GM21528 (cell line): Measurements from ENCODE around the gene SMAP1.

Experiments used
- ATAC-seq: cut with Tn5 transposase; IDR thresholded peaks from one replicate; pipeline ENCODE4 v1.9.1; 2021; ENCODE audit warnings: mild to moderate bottlenecking, moderate library complexity; ENCODE audit not compliant: unreplicated experiment, low FRiP score

The SMAP1 gene

DNA sequence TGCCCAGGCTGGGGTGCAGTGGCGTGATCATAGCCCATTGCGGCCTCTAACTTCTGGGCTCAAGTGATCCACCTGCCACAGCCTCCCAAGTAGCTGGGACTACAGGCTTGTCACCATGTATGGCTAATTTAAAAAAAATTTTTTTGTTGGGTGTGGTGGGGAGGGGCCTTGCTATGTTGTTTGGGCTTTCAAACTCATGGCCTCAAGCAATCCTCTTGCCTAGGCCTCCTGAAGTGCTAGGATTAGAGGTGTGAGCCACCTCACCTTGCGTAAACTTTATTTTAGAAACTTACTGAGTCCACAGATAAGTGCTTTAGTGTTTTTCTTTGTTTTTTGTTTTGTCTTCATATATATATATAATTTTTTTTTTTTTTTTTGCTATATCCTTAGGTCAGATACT, 9.1 kb downstream of the SMAP1 start:
- no peak for ATAC-seq

DNA sequence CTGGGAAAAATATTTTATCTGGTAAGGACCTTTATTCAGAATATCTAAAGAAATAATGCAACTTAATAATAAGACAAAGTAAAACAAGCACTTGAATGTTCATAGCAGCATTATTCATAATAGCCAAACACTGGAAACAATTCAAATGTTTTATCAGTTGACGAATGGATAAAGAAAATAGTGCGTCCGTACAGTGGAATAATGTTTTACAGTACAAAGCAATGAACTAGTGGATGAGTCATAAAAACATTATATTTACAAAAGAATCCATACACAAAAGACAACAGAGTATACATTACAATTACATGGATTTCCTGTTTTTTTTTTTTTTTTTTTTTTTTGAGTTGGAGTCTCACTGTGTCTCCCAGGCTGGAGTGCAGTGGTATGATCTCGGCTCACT, 12.7 kb downstream of the SMAP1 start:
- ATAC-seq = no peak

DNA sequence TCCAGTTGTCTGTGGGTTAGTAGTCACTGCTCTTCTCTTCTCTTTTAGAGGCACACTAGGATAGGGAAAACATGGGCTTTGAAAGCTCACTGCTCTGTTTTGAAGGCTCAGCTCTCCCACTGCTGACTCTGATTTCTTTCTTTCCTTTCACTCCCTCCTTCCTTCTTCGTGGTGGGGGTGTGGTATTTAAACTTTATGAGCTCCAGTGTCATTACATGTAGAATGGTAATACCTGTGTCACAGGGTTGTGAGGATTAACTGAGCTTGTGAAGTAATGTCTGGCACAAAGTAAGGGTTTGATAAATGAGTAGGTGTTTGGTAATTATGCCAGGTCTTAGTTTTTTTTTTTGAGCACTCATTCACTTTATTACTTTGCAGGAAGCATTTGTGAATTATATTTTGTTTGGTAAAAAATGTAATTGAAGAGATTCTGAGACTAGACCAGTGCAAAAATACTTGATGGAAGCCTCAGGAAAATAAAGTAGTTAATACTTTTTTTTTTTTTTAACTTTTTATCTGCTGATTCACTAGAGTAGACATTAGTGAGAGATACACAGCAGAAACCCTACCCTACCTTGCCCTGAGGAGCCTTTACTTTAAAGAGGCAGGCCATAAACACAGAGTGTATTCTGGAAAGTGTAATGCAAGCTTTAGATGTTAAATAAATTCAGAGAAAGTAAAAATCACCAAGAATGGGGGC, 17.3 kb downstream of the SMAP1 start:
- no peak for ATAC-seq

DNA sequence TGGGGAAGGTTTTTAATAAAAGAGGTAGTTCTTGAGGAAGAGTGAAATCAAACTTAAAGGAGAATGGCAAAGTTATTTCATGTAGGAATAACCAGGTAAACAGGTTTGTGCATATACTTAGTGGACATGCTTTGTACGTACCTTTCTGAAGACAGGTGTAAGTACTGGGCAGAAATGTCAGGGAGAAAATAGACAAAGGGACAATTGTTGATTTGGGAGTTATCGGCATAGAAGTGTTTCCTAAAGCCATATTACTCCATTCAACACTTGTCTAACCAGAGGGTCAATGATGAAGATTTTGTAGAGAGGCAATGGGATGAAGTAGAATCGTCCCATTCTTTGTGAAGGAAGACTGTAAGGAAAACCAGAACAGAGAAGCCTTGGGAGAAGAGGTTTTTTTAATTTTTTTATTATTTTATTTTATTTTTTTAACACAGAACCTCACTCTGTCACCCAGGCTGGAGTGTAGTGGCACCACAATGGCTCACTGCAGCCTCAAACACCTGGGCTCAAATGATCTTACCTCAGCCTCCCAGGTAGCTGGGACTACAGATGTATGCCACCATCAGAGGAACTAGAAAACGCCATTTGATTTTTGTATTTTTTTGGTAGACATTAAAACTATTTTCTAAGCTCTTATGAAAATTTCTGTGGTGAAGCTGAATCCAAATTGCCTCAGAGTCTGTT, 18.0 kb downstream of the SMAP1 start:
- no peak for ATAC-seq

DNA sequence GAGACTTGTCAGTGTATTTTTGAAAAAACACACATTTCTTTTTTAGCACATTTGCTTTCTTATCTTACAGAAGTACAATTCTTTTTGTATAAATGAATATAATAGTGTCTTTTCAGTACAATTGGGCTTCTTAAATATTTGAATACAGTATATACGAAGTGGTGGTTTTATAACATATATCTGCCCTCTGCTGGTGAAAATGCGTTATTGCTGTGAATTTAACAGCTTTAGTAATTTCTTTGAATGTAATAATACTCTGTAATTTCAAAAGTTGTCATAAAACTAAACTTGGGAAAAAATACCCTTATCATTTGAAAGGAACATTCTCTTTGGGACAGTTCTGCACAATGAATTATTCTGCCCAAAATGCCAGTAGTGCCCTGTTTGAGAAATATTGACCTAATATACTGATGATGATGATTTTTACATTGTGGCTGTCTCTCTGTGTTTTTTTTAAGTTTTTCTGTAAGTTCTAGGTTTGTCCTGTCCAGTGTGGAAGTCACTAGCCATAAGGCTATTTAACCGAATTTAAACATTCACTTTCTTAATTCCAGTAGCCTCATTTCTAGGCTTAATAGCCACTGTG, 19.0 kb downstream of the SMAP1 start:
- no peak for ATAC-seq

DNA sequence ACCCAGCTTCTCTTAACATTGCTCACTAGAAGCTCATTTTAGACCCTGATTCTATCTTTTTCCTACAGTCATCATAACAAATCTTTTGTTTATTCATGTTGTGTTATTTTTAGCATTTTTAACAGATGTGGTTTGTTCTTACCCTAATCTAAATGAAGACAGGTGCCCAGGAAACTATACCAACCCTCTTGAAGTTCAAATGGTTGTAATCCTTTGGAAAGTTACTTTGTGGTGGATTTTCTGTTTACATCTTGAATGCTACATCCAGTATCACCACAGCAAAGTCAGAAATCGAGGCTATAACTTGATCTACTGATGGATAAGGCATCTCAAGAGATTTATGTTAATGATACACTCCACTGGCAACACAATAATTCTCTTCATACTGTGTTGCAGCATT, 26.2 kb downstream of the SMAP1 start:
- no peak for ATAC-seq

DNA sequence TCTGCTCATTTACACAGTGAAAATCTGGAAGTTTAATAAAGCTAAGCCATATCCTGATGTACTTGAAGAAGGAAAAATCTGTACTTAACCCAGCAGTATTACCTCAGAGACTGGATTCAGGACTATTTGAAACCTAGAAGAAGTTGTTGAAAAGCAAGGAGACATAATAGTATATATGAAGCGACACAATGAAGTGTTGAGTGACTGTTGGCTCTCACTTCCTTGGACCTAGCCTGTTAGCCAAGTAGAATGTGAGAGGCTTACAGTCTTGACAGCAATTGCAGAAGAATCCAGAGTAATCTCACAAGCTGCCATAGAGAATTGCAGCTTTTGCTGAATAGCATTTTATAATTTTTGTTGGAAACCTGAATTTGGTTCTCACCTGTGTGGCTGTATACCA, 26.7 kb downstream of the SMAP1 start:
- ATAC-seq = no peak

DNA sequence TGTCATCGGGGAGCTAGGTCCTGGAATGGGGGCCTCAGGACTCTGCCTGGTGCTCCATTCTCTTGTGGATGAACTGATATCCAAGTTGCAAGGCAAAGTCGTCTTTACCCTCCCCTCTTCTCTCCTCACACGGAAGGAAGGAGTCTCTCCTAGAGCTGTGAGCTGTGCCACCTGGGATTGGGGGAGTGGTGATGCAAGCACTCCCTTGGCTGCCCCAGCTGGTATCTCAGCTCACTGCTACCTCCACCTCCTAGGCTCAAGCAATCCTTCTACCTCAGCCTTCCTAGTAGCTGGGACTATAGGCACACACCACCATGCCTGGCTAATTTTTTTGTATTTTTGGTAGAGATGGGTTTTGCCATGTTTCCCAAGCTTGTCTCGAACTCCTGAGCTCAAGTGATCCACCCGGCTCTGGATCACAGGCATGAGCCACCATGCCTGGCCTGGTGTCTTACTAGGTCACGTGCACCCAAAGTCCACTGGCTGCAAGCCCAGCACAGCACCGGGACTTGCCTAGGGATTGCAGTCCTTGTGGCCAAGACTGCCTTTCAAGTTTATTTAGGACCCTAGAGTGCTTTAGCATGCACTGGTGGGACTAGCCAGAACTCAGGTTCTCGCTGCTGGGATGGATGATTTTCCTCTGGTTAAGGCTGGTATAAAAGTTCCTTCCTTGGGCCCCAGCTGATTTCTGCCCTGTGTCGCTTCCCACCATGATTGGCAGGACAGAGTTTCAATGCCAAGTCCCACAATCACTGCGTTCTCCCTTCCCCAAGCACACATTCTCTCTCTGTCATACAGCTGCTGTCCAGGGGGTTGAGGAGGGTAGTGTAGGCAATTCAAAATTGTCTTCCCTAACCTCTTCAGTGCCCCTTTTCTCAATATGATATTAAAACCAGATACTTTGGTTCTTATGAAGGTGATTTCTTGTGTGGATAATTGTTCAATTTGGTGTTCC, 33.5 kb downstream of the SMAP1 start:
- ATAC-seq = no peak

DNA sequence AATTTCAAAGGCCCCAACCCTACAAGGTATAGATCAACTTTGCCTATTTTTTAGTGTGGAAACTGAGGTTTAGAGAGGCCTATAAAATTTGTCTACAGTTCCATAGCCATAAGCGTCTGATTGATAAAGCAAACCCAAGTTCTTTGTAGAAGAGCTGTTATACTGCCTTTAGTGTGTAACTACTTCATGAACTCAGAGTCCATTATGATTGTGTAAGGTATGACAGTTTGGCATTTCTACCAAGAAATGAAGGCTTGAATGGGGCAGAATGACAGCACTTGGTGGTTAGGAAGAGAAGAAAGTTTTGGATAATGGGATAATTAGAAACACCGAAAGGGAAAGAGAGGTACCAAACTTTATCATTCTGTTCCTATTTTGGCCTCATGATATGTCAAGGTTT, 38.1 kb downstream of the SMAP1 start:
- ATAC-seq = no peak

DNA sequence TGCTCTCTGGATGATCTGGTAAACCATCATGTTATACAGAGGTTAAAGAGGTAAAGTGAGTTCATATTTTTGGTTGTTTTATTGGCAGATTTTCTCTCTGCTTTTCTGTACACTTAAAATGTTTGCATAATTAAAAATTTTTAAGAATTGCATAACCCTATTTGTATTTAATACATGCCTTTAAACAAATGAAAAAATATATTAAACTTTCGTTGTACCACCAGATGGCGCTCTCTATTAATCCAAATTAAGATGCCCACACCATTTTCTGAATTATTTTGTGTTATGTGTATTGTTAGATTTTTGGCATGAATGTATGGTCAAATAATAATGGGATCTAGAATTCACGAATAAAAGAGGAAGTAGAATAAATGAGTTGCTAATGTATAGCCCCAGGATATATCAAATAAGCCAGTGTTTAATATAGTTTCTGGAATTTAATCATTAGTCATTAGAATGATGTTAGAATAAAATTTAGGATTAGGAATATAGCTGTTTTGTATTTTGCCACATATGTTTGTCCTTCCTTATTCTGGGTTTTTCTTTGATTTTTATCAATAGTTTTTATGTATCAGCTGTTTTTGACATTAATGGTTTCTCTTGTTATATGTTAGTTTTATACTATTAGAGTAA, 38.9 kb downstream of the SMAP1 start:
- ATAC-seq = no peak

DNA sequence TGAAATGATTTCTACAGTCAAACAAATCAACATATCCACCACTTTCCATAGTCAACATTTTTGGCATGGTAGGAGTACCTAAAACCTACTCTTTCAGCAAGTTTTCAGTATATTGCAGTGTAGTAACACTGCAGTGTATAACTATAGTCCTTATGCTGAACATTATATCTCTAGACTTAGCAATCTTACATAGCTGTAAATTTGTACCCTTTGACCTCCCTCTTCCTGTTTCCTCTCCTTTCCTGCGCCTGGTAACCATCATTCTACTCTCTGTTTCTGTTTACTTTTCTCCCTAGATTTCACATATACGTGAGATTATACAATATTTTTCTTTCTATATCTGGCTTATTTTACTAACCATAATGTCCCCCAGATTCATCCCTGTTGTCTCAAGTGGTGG, 40.2 kb downstream of the SMAP1 start:
- no peak for ATAC-seq

DNA sequence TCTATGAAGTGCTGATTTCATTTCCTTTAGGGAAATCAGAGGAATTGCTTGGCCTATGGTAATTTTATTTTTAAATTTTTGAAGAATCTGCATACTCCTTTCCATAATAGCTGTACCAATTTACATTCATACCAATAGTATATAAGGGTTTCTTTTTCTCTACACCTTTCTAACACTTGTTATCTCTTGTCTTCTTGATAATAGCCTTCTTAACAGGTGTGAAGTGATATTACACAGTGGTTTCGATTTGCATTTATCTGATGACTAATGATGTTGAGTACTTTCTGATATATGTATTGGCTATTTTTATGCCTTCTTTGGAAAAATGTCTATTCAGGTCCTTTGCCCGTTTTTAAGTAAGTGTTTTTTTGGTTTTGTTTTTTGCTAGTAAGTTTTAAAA, 40.8 kb downstream of the SMAP1 start:
- ATAC-seq = no peak

DNA sequence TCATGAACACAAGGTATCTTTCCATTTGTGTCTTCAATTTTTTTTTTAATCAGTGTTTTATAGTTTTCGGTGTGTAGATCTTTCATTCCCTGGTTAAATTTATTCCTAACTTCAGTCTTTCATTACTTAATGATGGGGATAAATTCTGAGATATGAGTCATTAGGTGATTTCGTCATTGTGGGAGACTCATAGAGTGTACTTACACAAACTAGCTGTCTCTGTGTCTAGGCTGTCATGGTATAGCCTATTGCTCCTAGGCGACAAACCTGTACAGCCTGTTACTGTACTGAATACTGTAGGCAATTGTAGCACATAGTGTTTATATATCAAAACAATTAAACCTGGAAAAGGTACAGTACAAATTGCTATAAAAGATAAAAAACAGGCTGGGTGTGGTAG, 42.1 kb downstream of the SMAP1 start:
- no peak for ATAC-seq

DNA sequence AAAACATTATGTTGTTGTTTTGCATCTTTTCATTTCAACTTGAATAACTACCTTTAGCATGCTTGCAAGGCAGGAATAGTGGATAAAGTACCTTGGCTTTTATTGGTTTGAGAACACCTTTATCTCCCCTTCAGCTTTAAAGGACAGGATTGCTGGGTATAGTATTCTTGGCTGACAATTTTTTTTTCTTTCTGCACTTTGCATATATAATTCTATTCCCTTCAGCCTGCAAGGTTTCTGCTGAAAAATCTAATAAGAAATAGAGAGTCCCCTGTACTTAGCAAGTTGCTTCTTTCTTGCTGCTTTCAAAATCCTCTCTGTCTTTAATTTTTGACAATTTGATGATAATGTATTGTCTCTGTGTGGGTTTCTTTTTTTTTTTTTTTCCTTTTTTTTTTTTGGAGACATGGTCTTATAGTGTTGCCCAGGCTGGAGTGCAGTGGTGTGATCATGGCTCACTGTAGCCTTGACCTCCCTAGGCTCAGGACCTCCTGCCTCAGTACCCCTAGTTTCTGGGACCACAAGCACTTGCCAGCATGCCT, 47.1 kb downstream of the SMAP1 start:
- ATAC-seq = no peak

DNA sequence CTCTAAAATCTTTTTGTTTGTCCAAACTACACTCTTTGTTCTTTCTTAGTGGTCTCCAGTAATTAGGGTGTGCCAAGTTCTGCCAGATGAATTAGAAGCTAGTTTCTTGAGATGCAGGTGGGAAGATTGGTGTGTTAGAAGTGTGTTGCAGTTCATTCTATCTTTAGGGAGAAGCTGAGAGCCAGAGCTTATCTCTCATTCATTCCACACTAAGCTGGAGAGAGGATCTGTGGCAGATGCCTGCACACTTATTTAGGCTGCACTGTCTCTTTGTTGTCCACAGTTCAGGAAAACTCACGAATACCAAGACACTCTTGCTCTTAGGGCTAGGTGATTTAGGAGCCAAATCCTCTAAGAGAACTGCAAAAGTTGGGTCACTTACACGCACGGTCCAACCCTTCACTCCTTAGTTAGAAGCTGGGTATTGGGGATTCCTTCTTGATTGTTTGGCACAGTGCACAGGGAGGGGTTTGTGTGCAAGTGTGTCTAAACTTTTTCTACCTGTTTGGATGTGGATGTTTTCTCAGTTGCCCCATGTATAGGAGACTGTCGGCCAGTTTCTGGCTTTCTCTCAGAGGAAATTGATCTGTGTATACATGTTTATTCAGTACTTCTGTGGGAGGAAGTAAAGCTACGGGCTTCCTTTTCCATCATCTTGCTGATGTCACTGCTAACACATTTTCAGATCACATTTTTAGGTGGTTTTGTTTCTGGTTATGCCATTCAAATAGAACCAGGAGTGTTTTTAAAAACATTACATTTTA, 49.5 kb downstream of the SMAP1 start:
- peak; percentile 53 for ATAC-seq

DNA sequence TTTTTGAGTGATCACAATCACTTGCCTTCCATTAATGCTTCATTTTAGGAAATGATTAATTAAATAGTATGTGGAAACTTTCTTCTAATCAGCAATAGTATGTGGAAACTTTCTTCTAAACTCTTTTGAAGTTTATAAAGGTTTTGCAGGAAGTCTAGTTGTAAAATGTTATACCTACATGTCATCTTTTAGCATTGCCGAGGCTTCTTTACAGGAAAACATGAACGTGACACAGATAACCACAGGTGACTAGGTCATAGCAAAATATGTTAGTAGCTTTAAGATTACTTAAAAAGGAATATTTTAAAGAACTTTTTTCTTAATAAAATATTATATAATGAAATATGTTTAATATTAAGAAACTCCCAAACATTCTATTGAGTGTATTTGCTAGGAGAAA, 56.8 kb downstream of the SMAP1 start:
- no peak for ATAC-seq

DNA sequence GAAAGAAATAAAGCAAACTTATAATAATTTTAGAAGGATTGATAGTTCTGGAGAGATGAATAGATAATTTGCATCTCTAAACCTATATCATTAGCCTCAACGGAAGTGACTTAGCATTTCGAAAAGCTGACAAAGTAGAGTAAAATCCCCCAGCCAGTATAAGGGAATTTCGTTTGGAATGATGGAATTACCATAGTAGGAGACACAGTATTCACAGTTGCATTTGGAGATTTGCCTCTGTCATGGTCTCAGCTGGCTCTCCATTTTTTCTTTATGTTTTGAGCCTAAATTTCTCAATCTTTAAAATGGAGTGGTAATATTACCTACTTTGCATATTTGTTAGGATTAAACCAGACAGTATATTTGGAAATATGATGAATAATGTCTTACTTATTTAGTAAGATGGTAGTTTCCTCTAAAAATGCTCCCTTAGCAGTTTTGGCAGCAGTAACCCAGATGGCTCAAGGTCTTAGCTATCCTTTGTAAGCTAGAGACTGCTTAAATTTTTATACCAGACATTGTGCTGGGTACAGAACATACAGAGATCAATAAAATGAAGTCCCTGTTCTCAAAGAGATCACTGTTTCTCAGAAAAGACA, 58.2 kb downstream of the SMAP1 start:
- no peak for ATAC-seq

DNA sequence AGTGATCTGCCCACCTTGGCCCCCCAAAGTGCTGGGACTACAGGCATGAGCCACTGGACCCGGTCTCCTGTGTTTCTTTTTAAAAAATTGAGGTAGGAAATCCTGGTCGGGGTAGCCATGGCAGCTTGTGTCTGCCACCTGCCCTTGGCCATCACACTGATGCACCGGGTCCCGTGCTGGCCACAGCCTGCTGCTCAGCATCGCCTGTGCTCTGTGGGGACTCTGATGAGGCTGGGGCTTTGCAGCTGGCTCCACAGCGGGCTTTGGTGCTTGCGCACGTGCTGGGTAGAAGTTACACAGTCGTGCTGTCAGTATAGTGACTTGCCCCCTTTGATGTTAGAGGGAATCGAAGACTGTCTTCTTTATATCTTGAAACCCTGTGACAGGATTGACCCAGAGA, 66.7 kb downstream of the SMAP1 start:
- ATAC-seq = no peak

DNA sequence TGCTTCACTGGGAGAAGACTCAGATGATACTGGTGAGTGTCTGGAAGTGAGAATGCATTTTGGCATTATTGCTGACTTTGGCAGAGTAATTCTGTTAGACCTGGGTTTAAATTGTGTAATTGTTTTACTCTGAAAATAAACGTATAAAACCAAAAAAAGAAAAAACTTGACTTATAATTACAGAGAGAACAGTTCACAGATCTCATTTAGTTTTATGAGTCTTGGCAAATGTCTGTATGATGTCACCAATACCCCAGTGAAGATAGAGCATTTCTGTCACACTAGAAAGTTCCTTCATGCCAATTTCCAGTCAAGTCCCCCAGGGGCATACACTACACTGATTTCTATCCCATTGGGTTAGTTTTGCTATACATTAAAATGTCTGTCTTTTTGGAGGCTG, 67.3 kb downstream of the SMAP1 start:
- ATAC-seq = no peak
